ENCODE measurements around the gene PLK5.

DNA sequence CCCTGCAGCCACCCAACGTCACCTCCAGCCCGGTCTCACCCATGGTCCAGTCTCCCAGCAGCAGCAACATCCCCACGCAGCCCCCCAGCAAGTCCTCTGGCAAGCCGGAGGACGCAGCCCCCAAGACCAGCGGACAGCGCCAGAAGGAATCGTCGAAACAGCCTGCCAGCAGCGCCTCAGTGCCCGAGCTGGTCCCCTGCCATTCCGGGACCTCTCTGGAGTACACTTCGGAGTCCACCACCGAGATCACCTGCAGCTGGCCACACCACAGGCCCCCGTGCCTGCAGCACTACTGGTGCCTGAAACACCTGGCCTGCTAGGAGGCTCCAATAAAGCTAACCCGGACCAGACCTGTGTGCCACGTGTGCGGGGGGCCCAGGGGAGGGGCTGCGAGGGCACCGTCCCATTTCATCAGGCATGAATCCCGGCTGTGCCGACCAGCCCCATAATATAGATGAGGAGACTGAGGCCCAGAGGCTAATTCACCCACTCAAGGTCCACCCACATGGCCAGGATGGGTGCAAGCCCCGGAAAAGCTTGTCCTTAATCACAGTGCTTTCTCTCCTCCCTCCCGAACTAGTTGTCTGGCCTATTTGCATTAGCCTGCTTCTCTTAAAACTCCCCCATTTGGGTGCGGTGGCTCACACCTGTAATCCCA lies 26.2 kb upstream of the PLK5 start:
- TF ChIP-seq EZH2 (IDR thresholded peaks at IDR 0.05; ENCODE audit: borderline replicate concordance, low read depth, low read length, poor library complexity, severe bottlenecking) = no peak
- TF ChIP-seq CTCF (conservative IDR thresholded peaks at IDR 0.05; ENCODE audit: low read depth, low read length) = no peak

Measured in A673 (cell line).